ENCODE data around the gene MCMBP.
"Not testable (repeated sequence)": the region's sequence is repeated elsewhere in the genome, so short reads cannot be mapped to it uniquely, and the experiment has no call there.

The MCMBP gene

GRCh38 chr10:119827430-119827829 is 45.2 kb downstream of the MCMBP start:
- DNase-seq = no peak

- DNase-seq = no peak
Observed at GRCh38 chr10:119826771-119827170, 45.9 kb downstream of the MCMBP start.

DNA sequence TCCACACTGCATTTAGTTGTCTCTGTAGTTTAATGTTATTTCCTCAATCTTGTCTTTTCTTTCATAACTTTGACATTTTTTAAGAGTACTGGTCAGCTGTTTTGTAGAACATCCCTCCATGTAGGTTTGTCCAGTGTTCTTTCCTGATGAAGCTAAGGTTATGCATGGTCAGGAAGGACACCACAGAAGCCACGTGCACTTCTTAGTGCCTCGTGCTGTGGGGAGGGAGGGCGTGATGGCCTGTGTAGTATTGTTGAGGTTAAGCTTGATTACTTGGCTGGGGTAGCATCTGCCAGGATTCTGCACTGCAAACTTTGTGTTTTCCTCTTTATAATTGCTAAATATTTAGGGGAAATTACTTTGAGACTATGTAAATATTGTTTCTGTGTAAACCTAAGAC is 48.3 kb downstream of the MCMBP start:
- DNase-seq = no peak

DNA sequence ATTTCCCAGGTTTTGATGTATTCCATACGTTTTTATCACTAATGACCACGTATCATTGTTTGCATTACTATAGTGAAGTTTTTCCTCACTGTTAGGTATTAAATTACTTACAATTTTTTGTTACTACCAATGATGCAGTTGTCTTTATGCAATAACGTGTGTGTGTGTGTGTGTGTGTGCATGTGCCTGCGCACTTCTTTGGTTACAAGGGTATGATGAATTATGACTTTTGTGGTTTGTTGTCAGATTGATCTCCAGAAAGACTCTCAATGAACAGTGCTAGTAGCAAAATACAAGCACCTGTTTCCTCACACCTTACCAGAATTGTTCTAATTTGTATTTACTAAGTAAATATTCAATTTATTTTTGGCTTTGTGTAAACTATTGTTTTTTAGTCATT is 51.5 kb downstream of the MCMBP start:
- no peak for DNase-seq

GRCh38 chr10:119818889-119819270 is 53.8 kb downstream of the MCMBP start:
- DNase-seq = no peak

GRCh38 chr10:119817991-119818888 is 54.4 kb downstream of the MCMBP start:
- peak; percentile 7 for DNase-seq

DNA sequence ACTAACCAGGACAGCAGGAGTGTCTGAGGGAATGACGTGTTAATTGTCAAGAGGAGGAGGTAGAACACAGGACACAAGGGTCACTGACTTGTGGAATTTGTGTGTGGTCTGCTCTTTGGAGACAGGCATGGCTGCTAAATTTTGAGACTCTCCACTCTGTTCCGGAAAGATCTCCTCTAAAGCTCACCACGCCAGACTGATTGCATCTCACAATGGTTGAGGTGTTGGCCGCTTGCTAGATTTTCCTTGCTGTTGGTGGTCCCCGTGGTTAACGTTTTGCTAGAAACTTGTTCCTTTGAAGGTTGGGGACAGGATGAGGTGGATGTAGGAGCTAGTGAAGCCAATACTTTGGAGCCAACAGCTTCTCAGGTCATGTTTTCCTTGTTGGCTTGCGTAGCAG is 57.0 kb downstream of the MCMBP start:
- DNase-seq = no peak

DNA sequence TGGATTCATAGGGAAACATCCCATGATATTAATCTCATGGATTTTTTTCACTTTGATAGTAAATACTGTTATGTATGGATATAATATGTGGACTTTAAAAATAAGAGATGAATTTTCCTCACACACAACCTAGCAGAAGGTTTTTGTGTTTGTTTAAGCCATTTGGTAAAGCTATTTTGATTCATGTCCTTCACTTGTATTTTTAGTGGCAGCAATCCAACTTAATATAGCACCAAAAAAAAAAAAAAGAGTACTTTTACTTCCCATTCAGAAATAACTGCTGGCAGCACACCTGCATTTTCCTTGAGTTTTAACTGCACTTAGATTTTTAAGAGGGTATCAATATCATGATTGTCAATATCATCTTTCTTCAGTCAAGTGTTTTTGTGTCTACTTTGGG is 60.0 kb downstream of the MCMBP start:
- no peak for DNase-seq

DNA sequence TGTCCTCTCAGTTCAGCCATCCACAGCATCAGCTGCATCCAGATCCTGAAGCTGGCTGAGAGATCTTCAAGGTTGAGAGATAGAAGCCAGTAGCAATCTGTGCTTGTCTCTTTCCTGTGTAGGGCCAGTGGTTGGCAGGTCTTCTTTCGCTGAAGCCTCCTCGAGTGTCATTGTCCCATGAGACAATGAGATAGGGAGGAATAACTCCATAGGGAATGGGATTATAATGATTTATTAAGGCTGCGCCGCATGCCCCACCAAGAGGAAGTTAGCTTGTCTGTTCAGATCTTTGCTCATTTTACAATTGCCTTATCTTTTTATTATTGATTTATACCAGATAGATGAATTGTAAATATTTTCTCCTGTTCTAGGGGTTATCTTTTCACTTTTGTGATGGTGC is 61.5 kb downstream of the MCMBP start:
- no peak for DNase-seq

DNA sequence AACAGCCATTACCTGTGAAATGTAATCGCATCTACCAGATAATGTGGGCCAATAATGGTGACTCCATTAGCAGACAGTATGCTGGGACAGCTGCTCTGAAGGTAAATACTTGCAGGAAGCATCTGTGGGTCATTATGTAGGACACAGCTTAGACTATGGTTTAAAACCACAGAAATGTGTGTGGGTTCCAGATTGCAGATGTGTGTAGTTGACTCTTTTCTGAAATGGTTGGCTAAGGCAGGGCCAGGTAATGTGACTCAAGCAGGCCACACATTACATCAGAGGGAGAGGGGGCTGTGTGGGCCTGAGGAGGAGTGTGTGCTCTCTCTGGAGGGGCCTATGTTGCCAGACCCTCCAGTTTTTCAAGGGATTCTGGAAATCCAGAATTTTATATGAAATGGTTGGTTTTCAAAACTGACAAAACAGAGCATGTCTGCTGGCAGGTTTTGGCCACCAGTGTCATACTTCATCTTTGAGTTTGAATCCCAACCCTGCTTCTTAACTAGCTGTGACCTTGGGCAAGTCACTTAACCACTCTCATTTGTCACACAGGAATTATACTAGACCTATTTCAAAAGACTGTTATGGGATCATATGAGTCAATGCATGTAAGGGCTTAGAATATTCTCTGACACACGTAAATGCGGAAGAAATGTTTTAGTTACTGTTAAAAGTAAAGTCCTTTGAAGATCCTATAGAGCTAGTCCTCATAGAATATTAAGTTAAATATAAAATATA is 64.5 kb downstream of the MCMBP start:
- no peak for DNase-seq

DNA sequence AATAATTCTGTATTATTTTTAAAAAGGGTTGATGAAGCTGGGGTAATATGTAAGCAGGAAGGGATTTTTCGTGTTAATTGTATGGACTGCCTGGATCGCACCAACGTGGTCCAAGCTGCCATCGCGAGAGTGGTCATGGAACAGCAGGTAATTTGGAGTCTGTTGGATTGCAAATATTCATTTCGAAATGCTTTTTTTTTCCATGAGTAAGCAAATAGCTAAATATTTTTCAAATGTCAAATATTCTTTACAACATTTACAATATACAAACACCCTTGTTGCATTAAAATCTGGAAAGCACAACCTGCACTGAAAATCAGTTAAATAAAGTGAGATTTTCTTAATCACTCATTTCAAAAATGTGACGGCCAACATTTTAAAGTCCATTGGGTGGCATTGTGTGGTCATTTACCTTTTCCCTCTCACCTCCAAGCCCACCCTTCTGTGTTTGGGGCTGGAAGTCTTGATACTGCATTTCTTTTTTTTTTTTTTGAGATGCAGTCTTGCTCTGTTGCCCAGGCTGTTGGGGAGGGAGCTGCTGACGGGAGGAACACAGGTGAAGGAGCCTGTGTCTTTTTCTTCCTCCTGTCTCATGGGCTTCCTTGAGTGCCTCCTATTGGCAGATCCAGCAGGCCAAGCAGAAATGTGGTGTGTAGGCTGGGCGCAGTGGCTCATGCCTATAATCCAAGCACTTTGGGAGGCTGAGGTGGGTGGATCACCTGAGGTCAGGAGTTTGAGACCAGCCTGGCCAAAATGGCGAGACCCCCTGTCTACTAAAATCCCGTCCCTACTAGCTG is 66.1 kb downstream of the MCMBP start:
- no peak for DNase-seq

GRCh38 chr10:119805702-119806230 is 66.9 kb downstream of the MCMBP start:
- DNase-seq = no peak

GRCh38 chr10:119803264-119803663 is 69.4 kb downstream of the MCMBP start:
- no peak for DNase-seq

DNA sequence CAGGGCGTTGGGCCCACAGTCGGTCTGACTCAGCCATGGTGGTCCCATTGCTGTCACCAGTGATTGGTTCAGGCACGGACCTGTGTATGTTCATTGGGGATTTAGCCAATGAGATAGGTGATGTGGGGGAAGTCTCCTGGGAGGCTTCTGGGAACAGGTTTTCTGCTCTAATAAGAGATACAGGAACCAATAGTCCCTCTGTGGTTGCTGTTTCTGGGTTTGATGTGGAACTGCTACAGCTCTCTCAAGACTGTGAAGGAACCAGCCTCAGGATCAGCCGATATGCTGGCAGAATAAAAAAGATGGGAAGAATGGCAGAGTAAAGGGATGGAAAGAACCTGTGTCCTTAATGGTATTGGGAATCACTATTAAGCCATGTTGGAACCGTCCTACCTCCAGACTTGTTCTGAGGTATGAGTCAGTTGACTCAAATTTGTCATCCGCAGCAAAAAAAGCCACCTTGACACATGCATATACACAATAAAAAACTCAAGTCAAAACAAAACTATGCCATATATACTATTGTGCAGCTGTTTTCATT is 70.6 kb downstream of the MCMBP start:
- DNase-seq = no peak

DNA sequence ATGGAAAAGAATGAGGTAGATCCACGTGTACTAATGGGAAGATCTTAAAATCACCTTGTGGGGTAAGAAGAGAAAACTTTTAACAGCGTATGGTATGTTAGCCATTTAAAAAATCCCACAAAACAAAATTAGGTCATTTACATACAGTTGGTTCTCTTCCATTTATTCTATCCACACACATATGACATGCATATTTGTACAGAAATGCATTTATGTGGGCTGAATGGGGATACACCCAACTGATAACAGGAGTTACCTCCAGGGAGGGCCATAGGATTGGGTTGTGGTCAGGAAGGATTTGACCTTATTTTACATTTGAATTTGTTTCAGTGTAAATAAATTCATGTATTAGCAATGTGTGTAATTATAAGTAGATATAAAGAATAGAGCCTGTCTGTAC is 71.5 kb downstream of the MCMBP start:
- no peak for DNase-seq

GRCh38 chr10:119796039-119796438 is 76.6 kb downstream of the MCMBP start:
- no peak for DNase-seq

- not testable (repeated sequence) for DNase-seq
Observed at GRCh38 chr10:119795101-119795500, 77.5 kb downstream of the MCMBP start.

- no peak for DNase-seq
Observed at GRCh38 chr10:119786117-119786769, 86.4 kb downstream of the MCMBP start.

DNA sequence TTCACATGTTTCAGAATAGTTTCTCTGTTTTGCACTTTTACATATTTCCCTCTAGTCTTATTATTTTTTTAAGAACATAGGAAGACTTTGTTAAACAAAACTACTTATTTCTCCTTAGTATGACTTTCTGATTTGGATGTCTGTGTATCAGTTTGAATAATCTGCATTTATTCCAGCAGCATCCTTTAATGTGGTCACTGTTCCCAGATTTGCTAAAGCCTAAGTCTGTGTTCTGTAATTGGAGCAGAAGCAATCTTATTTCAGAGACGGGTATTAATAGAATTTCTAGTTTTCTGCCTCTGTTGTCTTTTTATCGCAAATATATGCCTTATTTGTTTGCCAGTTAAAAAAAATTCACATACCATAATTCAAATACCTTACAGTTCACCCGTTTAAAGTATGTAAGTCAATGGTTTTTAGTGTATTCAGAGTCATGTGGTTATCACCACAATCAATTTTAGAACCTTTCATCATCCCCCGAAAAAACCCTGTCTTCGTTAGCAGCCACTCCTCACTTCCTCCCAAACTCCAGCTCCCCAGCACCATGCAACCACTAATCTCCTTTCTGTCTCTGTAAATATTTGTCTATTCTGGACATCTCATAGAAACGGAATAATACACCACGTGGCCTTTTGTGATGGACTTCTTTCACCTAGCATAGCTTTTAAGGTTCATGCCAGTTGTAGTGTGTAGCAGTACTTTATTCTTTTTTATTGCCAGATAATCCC is 88.1 kb downstream of the MCMBP start:
- peak; percentile 10 for DNase-seq

- DNase-seq = no peak
Observed at GRCh38 chr10:119783665-119784027, 89.0 kb downstream of the MCMBP start.

- DNase-seq = no peak
Observed at GRCh38 chr10:119782981-119783664, 89.5 kb downstream of the MCMBP start.
